Umbilical cord (tissue), 2 donors: ENCODE data around the gene CFAP54. TPM values are rescaled to one million over a fixed set of nuclear protein-coding genes. Genes with fewer than 3 reads are reported as not detected.
"Not testable (repeated sequence)": the region's sequence is repeated elsewhere in the genome, so short reads cannot be mapped to it uniquely, and the experiment has no call there.

Experiments used
- DNase-seq: peaks from one replicate; pipeline ENCODE4 v3.0.0-alpha.2; 2015; ENCODE audit warnings: low spot score
- total RNA-seq: library from RNA; depleted of rRNA; stranded (reverse); fragments of >200 nt; gene quantifications from one replicate; pipeline ENCODE4 v1.2.3, GENCODE V29; 2014; ENCODE audit warnings: low replicate concordance; ENCODE audit not compliant: insufficient read depth

CFAP54 gene
- total RNA-seq, 1 donor from 2014 or later, result 17.1 TPM

DNA sequence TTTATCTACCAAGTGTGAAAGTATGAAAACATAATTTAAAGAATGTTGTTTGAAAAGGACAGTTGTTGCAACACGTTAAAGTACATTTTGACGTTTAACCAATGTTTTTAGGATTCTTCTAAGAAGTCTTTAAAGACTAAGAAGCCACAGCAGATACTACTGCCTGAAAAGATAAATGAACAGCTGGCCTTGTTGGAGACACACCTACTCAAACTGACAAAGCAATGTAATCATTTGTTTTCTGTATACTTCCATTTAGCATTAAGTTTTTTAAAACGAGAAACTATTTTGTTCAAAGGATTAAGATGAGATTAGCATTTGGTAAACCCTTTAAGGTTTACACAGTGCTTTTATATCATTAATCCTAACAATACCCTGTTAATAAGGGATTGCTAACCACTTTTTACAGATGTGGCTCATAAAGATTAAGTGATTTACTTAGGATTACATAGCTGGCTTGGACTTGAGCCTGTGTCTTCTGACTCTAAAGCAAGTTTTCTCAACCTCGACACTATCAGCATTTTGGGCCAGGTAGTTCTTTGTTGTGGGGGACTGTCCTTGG, 134.4 kb downstream of the CFAP54 start:
- no peak for DNase-seq

DNA sequence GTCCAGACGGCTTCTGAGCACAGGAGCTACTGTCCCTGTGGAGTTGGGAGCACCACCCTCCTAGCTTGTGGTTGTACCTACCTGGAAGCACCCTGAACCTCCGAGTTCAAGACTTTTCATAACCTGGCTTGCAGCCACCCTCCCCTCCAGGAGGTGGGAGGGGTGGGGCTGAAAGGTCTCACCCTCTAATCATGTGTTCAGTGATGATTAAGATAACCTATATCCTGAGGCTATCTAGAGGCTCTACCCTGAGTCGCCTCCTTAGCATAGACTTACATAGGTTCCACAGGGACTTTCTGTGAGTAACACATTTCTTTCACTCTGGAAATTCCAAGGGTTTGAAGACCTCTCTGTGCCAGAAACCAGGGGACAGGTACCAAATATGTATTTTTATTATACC, 146.5 kb downstream of the CFAP54 start:
- DNase-seq, result no peak

DNA sequence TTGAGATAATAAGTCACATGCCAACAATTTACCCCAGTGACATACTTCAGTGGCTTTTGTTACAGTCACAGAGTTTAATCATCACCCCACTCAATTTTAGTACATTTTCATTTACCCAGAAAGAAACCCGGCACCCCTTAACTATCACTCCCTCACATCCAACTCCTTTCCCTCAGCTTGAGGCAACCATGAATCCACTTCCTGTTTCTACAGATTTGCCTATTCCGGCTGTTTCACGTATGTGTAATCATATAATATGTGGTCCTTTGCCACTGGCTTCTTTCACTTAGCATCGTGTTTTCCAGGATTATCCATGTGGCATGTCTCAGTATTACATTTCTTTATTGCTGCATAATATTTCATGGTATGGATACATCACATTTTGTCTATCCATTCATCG, 147.5 kb downstream of the CFAP54 start:
- no peak for DNase-seq

DNA sequence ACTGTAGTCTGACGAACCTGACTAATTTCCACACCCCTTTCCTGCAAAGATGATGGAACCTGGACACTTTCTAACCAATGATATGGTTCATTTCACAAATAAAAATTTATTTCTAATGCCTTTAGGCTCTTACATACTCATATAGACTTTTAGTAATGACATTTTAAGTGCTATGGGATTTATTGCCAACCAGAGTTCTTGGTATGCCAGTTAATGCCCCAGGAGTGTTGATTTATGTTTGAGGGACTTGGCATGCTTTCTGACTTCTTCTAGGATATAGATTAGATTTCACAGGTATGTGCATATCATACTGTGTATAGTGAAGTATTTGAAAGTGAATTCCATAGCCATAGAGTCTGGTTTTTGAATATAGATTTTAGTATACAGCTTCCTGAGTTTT, 159.5 kb downstream of the CFAP54 start:
- peak; percentile 52 for DNase-seq

- no peak for DNase-seq
Observed at GRCh38 chr12:96652870-96653269, 163.5 kb downstream of the CFAP54 start.

- no peak for DNase-seq
Observed at GRCh38 chr12:96658075-96658474, 168.7 kb downstream of the CFAP54 start.

GRCh38 chr12:96669786-96670185, 180.4 kb downstream of the CFAP54 start:
- no peak for DNase-seq

- no peak for DNase-seq
Observed at GRCh38 chr12:96670334-96670899, 181.0 kb downstream of the CFAP54 start.

DNA sequence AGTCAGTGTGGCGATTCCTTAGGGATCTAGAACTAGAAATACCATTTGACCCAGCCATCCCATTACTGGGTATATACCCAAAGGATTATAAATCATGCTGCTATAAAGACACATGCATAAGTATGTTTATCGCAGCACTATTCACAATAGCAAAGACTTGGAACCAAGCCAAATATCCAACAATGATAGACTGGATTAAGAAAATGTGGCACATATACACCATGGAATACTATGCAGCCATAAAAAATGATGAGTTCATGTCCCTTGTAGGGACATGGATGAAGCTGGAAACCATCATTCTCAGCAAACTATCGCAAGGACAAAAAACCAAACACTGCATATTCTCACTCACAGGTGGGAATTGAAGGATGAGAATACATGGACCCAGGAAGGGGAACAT, 186.1 kb downstream of the CFAP54 start:
- not testable (repeated sequence) for DNase-seq

DNA sequence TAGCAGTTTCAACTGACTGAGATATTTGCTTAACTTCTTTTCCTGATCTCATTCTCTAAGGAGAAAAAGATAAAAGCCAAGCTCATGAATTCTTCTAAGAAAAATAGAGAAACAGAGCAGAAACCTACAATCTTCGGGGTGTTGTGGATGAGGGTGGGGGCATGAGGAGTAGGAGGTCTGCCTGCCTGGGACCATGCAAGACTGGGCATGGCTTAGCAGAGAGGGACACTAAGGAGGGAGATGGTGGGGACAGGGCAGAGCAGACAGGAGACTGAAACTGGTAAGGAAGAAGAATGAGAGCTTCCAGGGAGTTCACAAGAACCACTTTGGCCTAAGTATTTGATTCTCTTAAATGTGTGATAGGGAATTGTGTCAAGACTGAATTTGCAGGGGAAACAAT, 188.0 kb downstream of the CFAP54 start:
- no peak for DNase-seq

- DNase-seq, result peak; percentile 2
Observed at GRCh38 chr12:96687719-96688118, 198.3 kb downstream of the CFAP54 start.

DNA sequence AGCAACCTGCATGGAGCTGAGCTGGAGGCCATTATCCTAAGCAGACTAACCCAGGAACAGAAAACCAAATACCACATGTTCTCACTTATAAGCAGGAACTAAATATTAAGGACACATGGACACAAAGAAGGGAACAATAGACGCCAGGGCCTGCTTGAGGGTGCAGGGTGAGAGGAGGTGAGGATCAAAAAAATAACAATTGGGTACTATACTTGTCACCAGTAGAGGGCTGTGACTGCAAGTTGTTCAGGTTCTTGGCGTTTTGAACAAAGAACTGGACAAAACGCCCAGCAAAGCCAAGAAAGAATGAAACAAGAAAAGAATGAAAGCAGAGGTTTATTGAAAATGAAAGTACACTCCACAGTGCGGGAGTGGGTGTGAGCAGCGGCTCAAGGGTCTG, 209.1 kb downstream of the CFAP54 start:
- DNase-seq, result no peak

- DNase-seq, result no peak
Observed at GRCh38 chr12:96698965-96699364, 209.6 kb downstream of the CFAP54 start.

GRCh38 chr12:96701856-96702255, 212.5 kb downstream of the CFAP54 start:
- no peak for DNase-seq

GRCh38 chr12:96710127-96710745, 220.9 kb downstream of the CFAP54 start:
- DNase-seq, result no peak

GRCh38 chr12:96711364-96711763, 222.0 kb downstream of the CFAP54 start:
- no peak for DNase-seq

GRCh38 chr12:96714199-96714598, 224.8 kb downstream of the CFAP54 start:
- no peak for DNase-seq

DNA sequence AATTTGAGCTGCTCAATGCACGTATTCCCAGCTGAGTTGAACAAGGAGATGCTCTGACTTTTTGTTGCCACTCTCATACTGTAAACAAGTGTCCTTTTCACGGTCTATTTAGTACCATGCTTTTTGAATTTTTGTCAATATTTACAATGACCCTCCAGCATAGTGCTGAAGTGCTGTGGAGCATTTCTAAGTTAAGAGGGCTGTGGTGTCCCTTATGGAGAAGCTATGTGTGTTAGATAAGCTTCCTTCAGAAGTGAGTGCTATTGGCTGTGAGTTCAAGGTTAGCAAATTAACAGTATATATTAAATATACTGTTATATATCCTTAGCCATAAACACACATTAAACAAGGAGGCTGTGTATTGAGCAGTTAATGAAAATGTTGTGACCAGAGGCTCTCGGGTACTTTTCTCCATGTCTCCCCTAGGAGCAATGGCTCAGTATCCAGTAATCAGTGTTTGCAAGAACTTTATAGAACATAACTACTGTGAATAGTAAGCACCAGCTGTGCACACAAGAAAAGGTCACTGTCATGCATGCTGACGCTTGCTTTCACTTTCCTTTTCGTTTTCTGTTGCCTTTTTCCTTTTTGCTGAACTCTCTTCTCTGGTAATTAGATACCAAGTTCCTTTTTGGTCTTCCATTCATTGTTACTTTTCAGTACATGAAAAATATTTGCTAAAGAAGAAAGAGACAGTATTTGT, 230.4 kb downstream of the CFAP54 start:
- no peak for DNase-seq

- DNase-seq, result no peak
Observed at GRCh38 chr12:96720363-96720705, 231.0 kb downstream of the CFAP54 start.

- not testable (repeated sequence) for DNase-seq
Observed at GRCh38 chr12:96729466-96729865, 240.1 kb downstream of the CFAP54 start.

DNA sequence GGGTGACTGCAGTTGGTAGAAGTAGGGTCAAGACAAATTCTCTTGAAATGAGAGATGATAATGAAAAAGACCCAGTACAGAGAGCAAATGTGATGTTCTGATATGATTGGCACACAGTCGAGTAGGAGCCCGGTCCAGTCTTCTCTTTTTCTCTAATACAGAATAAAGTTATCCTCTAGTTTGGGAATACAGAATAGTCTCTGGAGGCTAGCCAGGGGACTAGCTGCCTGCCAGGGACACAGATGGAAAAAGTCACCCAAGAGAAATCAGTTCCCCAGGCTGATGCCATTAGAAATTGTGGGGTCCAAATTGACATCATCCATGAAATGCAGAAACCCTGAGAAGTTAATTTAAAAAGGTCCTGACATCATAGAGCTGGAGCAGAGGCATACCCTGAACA, 240.5 kb downstream of the CFAP54 start:
- no peak for DNase-seq

GRCh38 chr12:96743606-96744005, 254.2 kb downstream of the CFAP54 start:
- no peak for DNase-seq

GRCh38 chr12:96749999-96750398, 260.6 kb downstream of the CFAP54 start:
- DNase-seq, result no peak
